ENCODE measurements around the gene NFE2L3.

NFE2L3 gene

DNA sequence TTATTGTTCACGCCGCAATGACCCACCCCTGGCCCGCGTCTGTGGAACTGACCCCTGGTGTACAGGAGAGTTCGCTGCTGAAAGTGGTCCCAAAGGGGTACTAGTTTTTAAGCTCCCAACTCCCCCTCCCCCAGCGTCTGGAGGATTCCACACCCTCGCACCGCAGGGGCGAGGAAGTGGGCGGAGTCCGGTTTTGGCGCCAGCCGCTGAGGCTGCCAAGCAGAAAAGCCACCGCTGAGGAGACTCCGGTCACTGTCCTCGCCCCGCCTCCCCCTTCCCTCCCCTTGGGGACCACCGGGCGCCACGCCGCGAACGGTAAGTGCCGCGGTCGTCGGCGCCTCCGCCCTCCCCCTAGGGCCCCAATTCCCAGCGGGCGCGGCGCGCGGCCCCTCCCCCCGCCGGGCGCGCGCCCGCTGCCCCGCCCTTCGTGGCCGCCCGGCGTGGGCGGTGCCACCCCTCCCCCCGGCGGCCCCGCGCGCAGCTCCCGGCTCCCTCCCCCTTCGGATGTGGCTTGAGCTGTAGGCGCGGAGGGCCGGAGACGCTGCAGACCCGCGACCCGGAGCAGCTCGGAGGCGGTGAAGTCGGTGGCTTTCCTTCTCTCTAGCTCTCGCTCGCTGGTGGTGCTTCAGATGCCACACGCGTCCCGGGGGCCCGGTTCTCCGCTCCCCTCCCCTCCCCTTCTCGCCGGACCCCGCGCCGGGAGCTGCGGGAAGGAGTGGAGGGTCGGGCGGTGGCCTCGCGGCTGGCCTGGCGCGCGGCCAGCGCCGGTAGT is 49.4 kb downstream of the NFE2L3 start, which contains the start of gene CBX3:
Gene CBX3 (plus strand): TSS at position 499 of the 772 bp plus-strand sequence. CDS start 1,254 bp downstream, outside the sequence.
- DNase-seq, result peak; percentile 93

DNA sequence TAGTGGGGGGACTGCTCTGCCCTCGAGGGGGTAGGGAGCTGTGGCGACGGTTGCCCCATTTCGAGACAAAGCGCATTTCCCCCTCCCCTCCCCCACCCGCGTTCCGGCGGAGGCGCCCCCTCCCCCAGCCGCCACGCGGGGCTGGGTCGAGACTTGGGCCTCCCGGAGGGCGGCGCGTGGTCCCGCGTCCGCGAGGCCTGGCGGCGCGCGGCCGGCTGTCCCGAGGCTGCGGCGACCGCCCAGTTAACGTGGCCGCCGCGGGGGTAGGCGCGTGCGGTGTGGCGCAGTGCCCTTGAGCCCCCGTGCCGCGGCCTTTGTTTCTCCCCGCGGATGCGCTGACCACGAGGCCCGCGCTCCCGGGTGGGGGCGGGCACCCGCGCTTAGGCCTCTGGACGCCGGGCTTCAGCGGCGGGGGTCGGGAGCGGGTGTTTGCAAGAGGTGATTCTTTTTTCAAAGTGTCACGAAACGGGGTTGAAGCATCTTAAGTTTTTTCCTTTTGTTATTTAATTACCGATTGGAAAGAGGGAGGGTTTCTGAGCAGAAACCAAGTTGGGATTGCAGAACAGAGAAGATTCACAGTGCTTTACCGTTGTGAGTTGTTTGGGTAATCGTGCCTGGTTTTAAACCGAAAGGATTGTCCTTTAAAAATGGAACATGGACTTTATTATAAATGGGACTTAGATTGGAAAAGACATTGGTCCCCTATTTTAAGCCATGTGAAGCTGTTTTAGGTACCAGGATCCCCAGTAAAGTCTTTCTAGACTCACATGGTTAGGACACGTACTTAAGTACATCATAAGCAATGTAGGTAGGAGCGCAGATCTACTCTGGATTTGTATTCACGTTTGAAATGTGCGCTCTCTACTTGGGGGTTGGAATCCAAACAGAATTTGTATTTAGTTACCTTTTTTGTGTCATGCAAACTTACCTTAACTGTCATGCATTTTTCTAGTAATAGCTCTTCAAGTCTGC is 50.3 kb downstream of the NFE2L3 start:
- DNase-seq, result no peak

DNA sequence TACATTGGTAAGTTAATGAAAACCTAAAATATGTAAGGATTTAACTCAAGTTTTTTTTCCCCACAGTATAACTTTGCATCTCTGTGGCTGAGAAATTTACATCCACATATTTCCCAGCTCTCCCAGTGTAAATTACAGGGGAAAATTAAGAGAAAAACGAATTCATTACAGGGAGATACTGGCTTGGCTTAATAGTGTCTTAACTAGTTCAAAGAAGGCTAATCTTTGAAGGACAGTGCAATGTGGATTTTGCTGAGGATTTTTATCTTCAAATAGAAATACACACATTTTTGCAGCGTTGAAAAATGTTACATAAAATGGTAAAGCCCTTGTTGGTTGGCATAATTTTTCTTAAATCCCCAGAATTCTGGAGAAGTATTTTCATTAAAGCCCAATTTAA is 51.0 kb downstream of the NFE2L3 start:
- DNase-seq, result no peak

DNA sequence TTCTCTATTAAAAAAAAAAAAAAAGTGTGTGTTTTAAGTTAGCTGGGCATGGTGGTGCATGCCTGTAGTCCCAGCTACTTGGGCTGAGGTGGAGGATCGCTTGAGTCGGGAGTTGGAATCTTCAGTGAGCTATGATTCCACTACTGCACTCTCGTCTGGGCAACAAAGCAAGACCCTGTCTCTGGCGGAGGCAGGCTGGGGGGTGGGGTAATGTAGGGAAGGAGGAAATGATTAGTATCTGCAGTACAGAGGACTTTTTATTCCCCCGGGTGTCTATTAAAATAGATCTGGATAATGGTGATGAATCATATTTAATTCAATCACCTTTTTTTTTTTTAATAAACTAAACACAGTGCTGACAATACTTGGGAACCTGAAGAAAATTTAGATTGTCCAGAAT is 56.0 kb downstream of the NFE2L3 start:
- DNase-seq, result no peak

DNA sequence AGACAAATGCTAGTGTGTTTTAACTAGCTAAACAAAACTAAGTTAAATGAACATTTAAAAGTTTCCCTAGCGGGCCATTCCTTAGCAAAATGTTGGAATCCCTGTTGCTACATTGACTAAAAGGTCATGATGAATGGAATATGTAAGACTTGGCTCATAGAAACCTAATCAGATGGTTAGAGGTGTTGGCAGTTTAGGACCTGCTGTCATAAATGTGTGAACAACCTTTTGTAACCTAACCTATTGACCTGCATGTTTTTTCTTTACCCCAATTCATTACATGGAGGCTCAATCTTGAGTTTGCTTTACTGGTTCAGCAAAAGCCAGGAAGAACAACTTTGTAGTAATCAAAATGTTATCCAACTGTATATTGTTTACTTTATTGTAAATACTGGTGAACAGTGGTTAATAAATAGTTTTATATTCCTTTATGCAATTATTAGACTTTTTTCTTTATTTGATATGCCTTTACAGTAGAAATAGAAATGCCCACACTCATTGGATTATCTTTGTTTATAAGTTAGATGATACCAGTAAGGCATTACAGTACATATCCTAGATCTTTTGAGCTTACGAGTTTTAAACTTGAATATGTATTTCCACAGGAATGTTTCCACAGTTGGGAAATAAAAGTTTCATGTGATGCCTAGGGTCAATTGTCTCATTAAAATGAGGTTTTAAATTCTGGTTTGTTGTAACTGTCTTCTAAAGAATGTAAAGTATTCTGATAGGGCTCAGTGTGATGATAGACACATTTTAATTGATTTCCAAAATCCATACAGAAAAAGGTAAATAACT is 61.1 kb downstream of the NFE2L3 start:
- DNase-seq, result no peak

DNA sequence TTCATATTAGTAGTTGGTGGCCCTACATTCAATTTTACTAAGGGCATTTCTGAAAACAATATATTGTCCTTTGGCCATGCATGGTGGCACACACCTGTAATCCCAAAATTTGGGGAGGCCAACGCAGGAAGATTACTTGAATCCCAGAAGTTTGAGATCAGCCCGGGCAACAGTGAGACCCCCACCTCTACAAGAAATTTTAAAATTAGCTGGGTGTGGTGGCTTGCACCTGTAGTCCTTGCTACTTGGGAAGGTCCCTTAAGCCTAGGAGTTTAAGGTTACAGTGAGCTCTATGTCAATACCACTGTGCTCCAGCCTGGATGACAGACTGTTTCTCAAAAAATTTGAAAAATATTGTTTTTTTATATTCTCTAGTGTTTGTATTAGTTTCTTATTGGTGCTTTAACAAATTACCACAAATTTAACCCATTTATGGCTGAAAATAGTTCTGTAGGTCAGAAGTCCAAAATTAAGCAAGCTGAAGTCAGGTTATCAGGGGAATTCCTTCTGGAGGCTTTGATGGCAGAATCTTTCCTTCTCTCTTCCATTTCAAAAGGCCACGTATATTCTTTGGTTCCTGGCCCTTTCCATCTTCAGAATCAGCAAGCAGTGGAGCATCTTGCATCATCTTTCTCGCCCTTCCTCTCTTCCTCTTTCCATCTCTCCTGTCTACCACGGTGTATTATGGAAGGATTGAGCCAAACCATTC is 62.0 kb downstream of the NFE2L3 start:
- DNase-seq, result no peak

DNA sequence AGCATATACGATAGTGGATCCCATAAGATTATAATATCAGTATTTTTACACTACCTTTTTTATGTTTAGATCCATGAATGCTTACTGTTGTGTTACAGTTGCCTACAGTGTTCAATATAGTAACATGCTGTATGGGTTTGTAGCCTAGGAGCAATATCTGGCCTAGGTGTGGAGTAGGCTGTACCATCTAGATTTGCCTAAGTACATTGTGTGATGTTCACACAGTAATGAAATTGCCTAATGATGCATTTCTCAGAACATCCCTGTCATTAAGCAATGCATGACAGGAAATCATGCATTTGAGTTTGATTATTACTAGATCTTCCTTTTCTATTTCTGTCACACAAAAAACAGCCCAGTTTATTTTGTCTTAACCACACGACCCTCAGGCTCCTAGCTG is 64.1 kb downstream of the NFE2L3 start:
- DNase-seq, result no peak

DNA sequence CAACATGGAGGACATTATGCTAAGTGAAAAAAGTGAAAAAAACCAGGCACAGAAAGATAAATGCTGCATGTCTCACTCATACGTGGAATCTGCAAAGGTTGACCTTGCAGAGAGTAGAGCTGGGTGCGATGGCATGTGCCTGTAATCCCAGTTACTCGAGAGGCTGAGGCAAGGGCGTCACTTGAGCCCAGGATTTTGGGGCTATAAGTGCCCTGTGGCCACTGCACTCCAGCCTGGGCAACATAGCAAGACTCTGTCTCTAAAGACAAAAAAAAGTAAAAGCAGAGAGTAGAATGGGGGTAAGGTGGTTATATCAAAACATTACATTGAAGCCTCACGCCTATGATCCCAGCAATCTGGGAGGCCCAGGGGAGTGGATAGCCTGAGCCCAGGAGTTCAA is 72.4 kb downstream of the NFE2L3 start:
- DNase-seq, result no peak

DNA sequence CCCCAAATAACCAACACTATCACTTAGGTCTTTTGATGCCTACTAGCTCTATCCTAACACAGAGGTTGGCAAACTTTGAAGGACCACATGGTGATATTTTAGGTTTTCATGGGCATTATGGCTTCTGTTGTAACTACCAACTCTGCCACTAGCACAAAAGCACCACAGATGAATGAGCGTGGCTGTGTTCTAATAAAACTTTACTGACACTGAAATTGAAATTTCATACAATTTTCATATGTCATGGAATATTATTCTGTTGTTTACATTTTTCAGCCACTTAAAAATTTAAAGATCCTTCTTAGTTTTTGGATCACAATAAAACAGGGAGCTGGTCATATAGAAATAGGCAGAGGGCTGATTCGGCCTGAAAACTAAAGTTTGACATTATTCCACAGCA is 76.0 kb downstream of the NFE2L3 start:
- no peak for DNase-seq

DNA sequence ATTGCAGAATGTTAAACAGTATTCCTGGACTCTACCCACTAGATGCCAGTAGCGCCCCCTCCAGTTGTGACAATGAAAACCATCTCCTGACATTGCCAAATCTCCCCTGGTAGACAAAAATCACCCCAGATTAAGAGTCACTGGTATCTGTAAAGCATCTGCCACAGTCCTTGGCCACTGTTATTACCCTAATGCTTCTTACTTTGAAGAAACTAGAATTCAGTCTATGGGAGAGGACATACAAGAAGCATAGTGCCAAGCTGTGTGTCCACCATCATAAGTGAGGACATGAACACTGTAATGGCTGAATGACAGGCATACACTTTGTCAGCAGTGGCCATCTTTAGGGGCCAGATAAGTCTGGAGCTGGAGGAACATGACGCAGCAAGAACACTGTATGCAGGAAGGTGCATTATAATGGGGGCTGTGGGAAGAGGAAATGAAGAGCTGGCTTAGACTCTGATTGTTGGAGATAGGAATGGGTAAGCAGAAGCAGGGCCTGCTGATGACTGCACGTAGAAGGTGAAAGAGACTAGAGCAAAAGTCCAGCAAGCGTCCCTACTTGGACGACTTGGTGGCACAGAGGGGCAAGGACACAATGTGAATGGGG is 82.0 kb downstream of the NFE2L3 start:
- peak; percentile 31 for DNase-seq
